ENCODE measurements around the gene SLC38A10.

The SLC38A10 gene

GRCh38 chr17:81328978-81329926, 34.1 kb upstream of the SLC38A10 start:
- H3K36me3 ChIP-seq (ENCODE audit: insufficient read depth, low read depth, low read length), result no peaks in the 10 kb centered on the region
- no peak overlapping the region for H3K27ac ChIP-seq (ENCODE audit: low read length)
- H3K27me3 ChIP-seq (ENCODE audit: insufficient read depth, low read length), result no peaks in the 10 kb centered on the region
- no peak overlapping the region for H3K4me3 ChIP-seq (ENCODE audit: low read length)
- no peaks in the 10 kb centered on the region for H3K9me3 ChIP-seq (ENCODE audit: insufficient read depth, low read depth, low read length)
- H3K9ac ChIP-seq (ENCODE audit: low read depth, low read length), result peak overlapping the region; percentile 5; the same call in 1 of the 2 replicates
- peaks cover 7% of the 10 kb centered on the region; the same call in 1 of the 2 replicates for H3K4me1 ChIP-seq (ENCODE audit: insufficient read depth, low read length)

GRCh38 chr17:81328489-81328888, 33.4 kb upstream of the SLC38A10 start:
- Histone ChIP-seq H3K9me3 (ENCODE audit: insufficient read depth, low read depth, low read length) (no peaks in the 10 kb centered on the region), H3K9ac (ENCODE audit: low read depth, low read length) (no peak overlapping the region), H3K36me3 (ENCODE audit: insufficient read depth, low read depth, low read length) (no peaks in the 10 kb centered on the region), H3K27me3 (ENCODE audit: insufficient read depth, low read length) (no peaks in the 10 kb centered on the region), H3K4me3 (ENCODE audit: low read length) (no peak overlapping the region), H3K4me1 (ENCODE audit: insufficient read depth, low read length) (peaks cover 7% of the 10 kb centered on the region; the same call in 1 of the 2 replicates), H3K27ac (ENCODE audit: low read length) (no peak overlapping the region)

- no peak overlapping the region for H3K9ac ChIP-seq (ENCODE audit: low read depth, low read length)
- no peak overlapping the region for H3K27ac ChIP-seq (ENCODE audit: low read length)
- no peaks in the 10 kb centered on the region for H3K9me3 ChIP-seq (ENCODE audit: insufficient read depth, low read depth, low read length)
- no peaks in the 10 kb centered on the region for H3K36me3 ChIP-seq (ENCODE audit: insufficient read depth, low read depth, low read length)
- H3K4me3 ChIP-seq (ENCODE audit: low read length), result no peak overlapping the region
- no peaks in the 10 kb centered on the region for H3K27me3 ChIP-seq (ENCODE audit: insufficient read depth, low read length)
- H3K4me1 ChIP-seq (ENCODE audit: insufficient read depth, low read length), result peaks cover 7% of the 10 kb centered on the region; the same call in 1 of the 2 replicates
Measured at GRCh38 chr17:81325714-81326358, 30.7 kb upstream of the SLC38A10 start.

GRCh38 chr17:81324851-81325713, 30.0 kb upstream of the SLC38A10 start:
- Histone ChIP-seq H3K4me1 (ENCODE audit: insufficient read depth, low read length) (peaks cover 7% of the 10 kb centered on the region; the same call in 1 of the 2 replicates), H3K27me3 (ENCODE audit: insufficient read depth, low read length) (no peaks in the 10 kb centered on the region)

GRCh38 chr17:81324177-81324850, 29.2 kb upstream of the SLC38A10 start:
- no peaks in the 10 kb centered on the region for H3K36me3 ChIP-seq (ENCODE audit: insufficient read depth, low read depth, low read length)
- no peaks in the 10 kb centered on the region for H3K9me3 ChIP-seq (ENCODE audit: insufficient read depth, low read depth, low read length)
- no peak overlapping the region for H3K4me3 ChIP-seq (ENCODE audit: low read length)
- H3K4me1 ChIP-seq (ENCODE audit: insufficient read depth, low read length), result peaks cover 3% of the 10 kb centered on the region; the same call in 1 of the 2 replicates
- no peaks in the 10 kb centered on the region for H3K27me3 ChIP-seq (ENCODE audit: insufficient read depth, low read length)
- no peak overlapping the region for H3K27ac ChIP-seq (ENCODE audit: low read length)
- no peak overlapping the region for H3K9ac ChIP-seq (ENCODE audit: low read depth, low read length)

More at GRCh38 chr17:81324851-81325713, 30.0 kb upstream of the SLC38A10 start:
- Histone ChIP-seq H3K27ac (ENCODE audit: low read length) (no peak overlapping the region), H3K9me3 (ENCODE audit: insufficient read depth, low read depth, low read length) (no peaks in the 10 kb centered on the region), H3K9ac (ENCODE audit: low read depth, low read length) (no peak overlapping the region), H3K4me3 (ENCODE audit: low read length) (no peak overlapping the region), H3K36me3 (ENCODE audit: insufficient read depth, low read depth, low read length) (no peaks in the 10 kb centered on the region)

- H3K9ac ChIP-seq (ENCODE audit: low read depth, low read length), result no peak overlapping the region
- no peaks in the 10 kb centered on the region; the same call in 1 of the 2 replicates for H3K4me1 ChIP-seq (ENCODE audit: insufficient read depth, low read length)
- H3K9me3 ChIP-seq (ENCODE audit: insufficient read depth, low read depth, low read length), result no peaks in the 10 kb centered on the region
- H3K4me3 ChIP-seq (ENCODE audit: low read length), result no peak overlapping the region
- H3K27ac ChIP-seq (ENCODE audit: low read length), result no peak overlapping the region
- no peaks in the 10 kb centered on the region for H3K27me3 ChIP-seq (ENCODE audit: insufficient read depth, low read length)
- no peaks in the 10 kb centered on the region for H3K36me3 ChIP-seq (ENCODE audit: insufficient read depth, low read depth, low read length)
Measured at GRCh38 chr17:81323411-81323868, 28.3 kb upstream of the SLC38A10 start.

GRCh38 chr17:81323083-81323369, 27.9 kb upstream of the SLC38A10 start:
- Histone ChIP-seq H3K9ac (ENCODE audit: low read depth, low read length) (no peak overlapping the region), H3K27me3 (ENCODE audit: insufficient read depth, low read length) (no peaks in the 10 kb centered on the region), H3K4me3 (ENCODE audit: low read length) (no peak overlapping the region)

GRCh38 chr17:81322271-81323082, 27.4 kb upstream of the SLC38A10 start:
- Histone ChIP-seq H3K9ac (ENCODE audit: low read depth, low read length) (no peak overlapping the region), H3K4me1 (ENCODE audit: insufficient read depth, low read length) (no peaks in the 10 kb centered on the region), H3K27ac (ENCODE audit: low read length) (no peak overlapping the region), H3K4me3 (ENCODE audit: low read length) (no peak overlapping the region), H3K36me3 (ENCODE audit: insufficient read depth, low read depth, low read length) (no peaks in the 10 kb centered on the region), H3K9me3 (ENCODE audit: insufficient read depth, low read depth, low read length) (no peaks in the 10 kb centered on the region), H3K27me3 (ENCODE audit: insufficient read depth, low read length) (no peaks in the 10 kb centered on the region)

More at GRCh38 chr17:81323083-81323369, 27.9 kb upstream of the SLC38A10 start:
- no peaks in the 10 kb centered on the region for H3K9me3 ChIP-seq (ENCODE audit: insufficient read depth, low read depth, low read length)
- H3K27ac ChIP-seq (ENCODE audit: low read length), result no peak overlapping the region
- no peaks in the 10 kb centered on the region for H3K36me3 ChIP-seq (ENCODE audit: insufficient read depth, low read depth, low read length)
- H3K4me1 ChIP-seq (ENCODE audit: insufficient read depth, low read length), result no peaks in the 10 kb centered on the region

GRCh38 chr17:81317961-81318605, 23.0 kb upstream of the SLC38A10 start:
- no peaks in the 10 kb centered on the region for H3K4me1 ChIP-seq (ENCODE audit: insufficient read depth, low read length)
- no peaks in the 10 kb centered on the region for H3K9me3 ChIP-seq (ENCODE audit: insufficient read depth, low read depth, low read length)
- no peaks in the 10 kb centered on the region for H3K36me3 ChIP-seq (ENCODE audit: insufficient read depth, low read depth, low read length)
- H3K27me3 ChIP-seq (ENCODE audit: insufficient read depth, low read length), result no peaks in the 10 kb centered on the region
- no peak overlapping the region for H3K9ac ChIP-seq (ENCODE audit: low read depth, low read length)
- no peak overlapping the region for H3K27ac ChIP-seq (ENCODE audit: low read length)
- no peak overlapping the region; the same call in 1 of the 2 replicates for H3K4me3 ChIP-seq (ENCODE audit: low read length)

- H3K36me3 ChIP-seq (ENCODE audit: insufficient read depth, low read depth, low read length), result no peaks in the 10 kb centered on the region
- H3K27me3 ChIP-seq (ENCODE audit: insufficient read depth, low read length), result no peaks in the 10 kb centered on the region
- H3K4me1 ChIP-seq (ENCODE audit: insufficient read depth, low read length), result no peaks in the 10 kb centered on the region
- no peak overlapping the region for H3K4me3 ChIP-seq (ENCODE audit: low read length)
- no peaks in the 10 kb centered on the region for H3K9me3 ChIP-seq (ENCODE audit: insufficient read depth, low read depth, low read length)
- no peak overlapping the region for H3K27ac ChIP-seq (ENCODE audit: low read length)
- H3K9ac ChIP-seq (ENCODE audit: low read depth, low read length), result no peak overlapping the region
Measured at GRCh38 chr17:81317530-81317821, 22.4 kb upstream of the SLC38A10 start.

Data from iPS-20b (cell line).